GM10248 (cell line): Measurements from ENCODE around the gene MRPL27.
A peak's percentile ranks its signal among the peaks of the same experiment; 100 is the strongest.
"Not testable (repeated sequence)": the region's sequence is repeated elsewhere in the genome, so short reads cannot be mapped to it uniquely, and the experiment has no call there.

Source experiments
- CTCF ChIA-PET: fragments of 300-600 bp; sonication (Branson Sonifier 250); formaldehyde crosslinking; extraction: SDS; loops from one replicate; lab custom pipeline; 2021; ENCODE audit warnings: antibody characterized with exemption; lab: Yijun Ruan, JAX
- POLR2A ChIA-PET: fragments of 350-650 bp; sonication (Branson Sonifier 250); formaldehyde crosslinking; extraction: SDS; loops from one replicate; lab custom pipeline; 2020; ENCODE audit warnings: antibody characterized with exemption; lab: Yijun Ruan, JAX
- DNase-seq: peaks from one replicate; pipeline ENCODE4 v3.0.0; 2012; ENCODE audit errors: extremely low spot score
- CTCF ChIP-seq: IDR thresholded peaks from 2 replicates; pipeline ENCODE4 v1.5.1; 2012; ENCODE audit warnings: mild to moderate bottlenecking, low read depth; ENCODE audit errors: extremely low read depth, missing control alignments, control extremely low read depth

MRPL27 gene

GRCh38 chr17:50412188-50412732 lies 39.3 kb upstream of the MRPL27 start:
- ChIA-PET CTCF (interaction anchor here (3.4 kb wide), 1 partner anchor 15 kb away, joined by 18 read pairs; the partner anchor contains the start of gene LRRC59), POLR2A (no interaction called here)
- TF ChIP-seq CTCF = no peak
- DNase-seq = no peak

- no peak for TF ChIP-seq CTCF
- ChIA-PET CTCF (interaction anchor here (1.3 to 4.4 kb wide), 3 partner anchors 8 to 18 kb away, joined by 3 to 38 read pairs (median 4); partner anchors contain the start of genes ACSF2 and LRRC59), POLR2A (no interaction called here)
- DNase-seq = no peak
Observed at GRCh38 chr17:50407921-50408320, 34.9 kb upstream of the MRPL27 start.

GRCh38 chr17:50406578-50406977 lies 33.6 kb upstream of the MRPL27 start:
- ChIA-PET CTCF (interaction anchor here (0.9 to 4.4 kb wide), 3 partner anchors 9 to 23 kb away, joined by 3 to 38 read pairs (median 4); partner anchors contain the start of gene LRRC59), POLR2A (interaction anchor here (2.2 kb wide), 1 partner anchor 9 kb away, joined by 6 read pairs; the partner anchor contains the start of gene LRRC59)
- no peak for TF ChIP-seq CTCF
- no peak for DNase-seq

- CTCF ChIA-PET = interaction anchor here (1.0 to 4.4 kb wide), 4 partner anchors 8 to 46 kb away, joined by 3 to 38 read pairs (median 4); partner anchors contain the start of gene LRRC59
- POLR2A ChIA-PET = interaction anchor here (2.2 kb wide), 1 partner anchor 8 kb away, joined by 6 read pairs; the partner anchor contains the start of gene LRRC59
- DNase-seq = not testable (repeated sequence)
Observed at GRCh38 chr17:50405351-50405750, 32.4 kb upstream of the MRPL27 start.

- DNase-seq, POLR2A ChIA-PET: not testable (repeated sequence)
- CTCF ChIA-PET = interaction anchor here (1.2 to 4.7 kb wide), 8 partner anchors 13 to 284 kb away, joined by 3 to 59 read pairs (median 26); partner anchors contain the start of gene XYLT2
Observed at GRCh38 chr17:50399591-50399990, 26.6 kb upstream of the MRPL27 start.

GRCh38 chr17:50398672-50399071 lies 25.7 kb upstream of the MRPL27 start:
- POLR2A ChIA-PET, DNase-seq: not testable (repeated sequence)
- CTCF ChIA-PET = interaction anchor here (1.2 to 4.7 kb wide), 19 partner anchors 8 to 284 kb away, joined by 3 to 59 read pairs (median 20); partner anchors contain the start of genes ACSF2, EME1, MRPL27 and RSAD1

GRCh38 chr17:50397919-50398285 lies 24.9 kb upstream of the MRPL27 start:
- ChIA-PET POLR2A (interaction anchor here (1.2 to 1.8 kb wide), 2 partner anchors 8 to 16 kb away, joined by 4 to 6 read pairs; no protein-coding TSS in a partner anchor), CTCF (interaction anchor here (0.7 to 4.7 kb wide), 47 partner anchors 9 to 469 kb away, joined by 3 to 59 read pairs (median 7); partner anchors contain the start of genes ACSF2, CHAD, EME1 and MRPL27)
- no peak for TF ChIP-seq CTCF
- DNase-seq = peak; percentile 11
